ENCODE measurements around the gene ZNF557.
"Not testable (repeated sequence)": the region's sequence is repeated elsewhere in the genome, so short reads cannot be mapped to it uniquely, and the experiment has no call there.

Gene ZNF557

DNA sequence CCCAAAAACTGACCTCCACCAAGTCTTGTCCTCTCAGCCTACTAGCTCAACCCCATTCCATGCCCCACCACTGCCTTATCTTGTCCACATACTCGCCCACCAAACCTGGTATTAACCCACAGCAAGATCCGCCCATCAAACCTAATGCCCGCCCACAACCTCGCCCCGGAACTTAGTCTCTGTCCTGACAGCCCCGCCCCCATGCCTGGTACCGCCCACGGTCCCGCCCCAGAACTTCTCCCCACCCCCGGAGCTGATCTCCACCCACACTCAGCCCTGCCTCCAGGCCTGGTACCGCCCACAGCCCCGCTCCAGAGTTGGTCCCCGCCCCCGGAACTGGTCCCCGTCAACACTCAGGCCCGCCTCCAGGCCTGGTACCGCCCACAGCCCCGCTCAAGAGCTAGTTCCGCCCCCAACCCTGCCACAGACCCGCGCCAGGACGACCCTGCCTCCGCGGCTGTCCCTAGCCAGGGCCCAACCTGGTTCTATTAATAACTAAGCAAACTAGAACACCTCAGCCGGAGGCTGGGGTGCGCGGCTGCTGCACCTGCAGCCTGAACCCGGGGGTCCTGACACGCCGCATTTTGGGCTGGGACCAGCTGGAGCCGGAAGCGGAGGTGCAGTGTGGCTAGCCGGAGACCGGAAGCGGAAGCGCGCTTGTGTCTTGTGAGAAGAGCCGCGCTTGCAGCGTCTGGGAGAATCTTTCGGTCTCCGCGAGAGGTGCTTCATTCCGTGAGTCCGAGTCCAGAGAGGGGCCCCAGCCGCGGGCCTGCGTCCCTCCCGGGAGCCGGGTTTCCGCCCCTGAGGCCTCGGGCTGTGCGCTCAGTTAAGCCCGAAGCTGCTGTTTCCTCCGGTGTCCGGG, at the start of gene ZNF557:
Gene ZNF557 (plus strand): TSS at position 662 of the 862 bp plus-strand sequence. CDS start 5,372 bp downstream, outside the sequence.
- in situ Hi-C loops (cut with MboI; ENCODE audit: low sequenced_read_pairs): no loop called here

- in situ Hi-C loops (cut with MboI; ENCODE audit: low sequenced_read_pairs): not testable (repeated sequence)
Observed at GRCh38 chr19:7021331-7021730, 48.2 kb upstream of the ZNF557 start, which contains the start of gene MBD3L2B. Gene MBD3L2B (minus strand): TSS chr19:7021431. CDS start chr19:7021397, 34 bp downstream.

DNA sequence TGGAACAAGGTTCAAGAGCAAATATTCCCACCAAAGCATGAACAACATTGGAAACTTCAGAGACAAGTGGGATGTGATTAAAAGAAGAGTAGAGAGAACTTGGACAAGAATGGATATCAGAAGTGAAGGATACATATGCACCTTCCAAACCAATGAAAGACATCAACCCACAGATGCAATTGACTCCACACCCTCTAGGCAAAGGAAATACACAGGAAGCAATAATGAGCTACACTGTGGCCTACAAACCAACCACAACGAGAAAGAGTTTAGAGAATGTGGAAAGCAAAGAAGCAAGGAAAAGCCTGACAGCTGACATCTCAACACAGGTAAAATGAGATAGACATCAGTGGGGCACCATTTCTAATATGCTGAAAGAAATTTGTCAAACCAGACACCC, 40.7 kb upstream of the ZNF557 start:
- in situ Hi-C loops (cut with MboI; ENCODE audit: low sequenced_read_pairs): not testable (repeated sequence)

GRCh38 chr19:7030278-7030677, 39.2 kb upstream of the ZNF557 start, which contains the start of gene MBD3L5:
Gene MBD3L5 (plus strand): TSS chr19:7030578. CDS start chr19:7030612, 34 bp downstream.
- in situ Hi-C loops (cut with MboI; ENCODE audit: low sequenced_read_pairs): not testable (repeated sequence)

GRCh38 chr19:7040079-7040478, 29.4 kb upstream of the ZNF557 start, which contains the start of gene MBD3L4:
Gene MBD3L4 (minus strand): TSS chr19:7040179. CDS start chr19:7040144, 35 bp downstream.
- in situ Hi-C loops (cut with MboI; ENCODE audit: low sequenced_read_pairs): not testable (repeated sequence)

DNA sequence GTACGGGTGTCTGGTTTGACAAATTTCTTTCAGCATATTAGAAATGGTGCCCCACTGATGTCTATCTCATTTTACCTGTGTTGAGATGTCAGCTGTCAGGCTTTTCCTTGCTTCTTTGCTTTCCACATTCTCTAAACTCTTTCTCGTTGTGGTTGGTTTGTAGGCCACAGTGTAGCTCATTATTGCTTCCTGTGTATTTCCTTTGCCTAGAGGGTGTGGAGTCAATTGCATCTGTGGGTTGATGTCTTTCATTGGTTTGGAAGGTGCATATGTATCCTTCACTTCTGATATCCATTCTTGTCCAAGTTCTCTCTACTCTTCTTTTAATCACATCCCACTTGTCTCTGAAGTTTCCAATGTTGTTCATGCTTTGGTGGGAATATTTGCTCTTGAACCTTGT, 27.9 kb upstream of the ZNF557 start:
- in situ Hi-C loops (cut with MboI; ENCODE audit: low sequenced_read_pairs): not testable (repeated sequence)

DNA sequence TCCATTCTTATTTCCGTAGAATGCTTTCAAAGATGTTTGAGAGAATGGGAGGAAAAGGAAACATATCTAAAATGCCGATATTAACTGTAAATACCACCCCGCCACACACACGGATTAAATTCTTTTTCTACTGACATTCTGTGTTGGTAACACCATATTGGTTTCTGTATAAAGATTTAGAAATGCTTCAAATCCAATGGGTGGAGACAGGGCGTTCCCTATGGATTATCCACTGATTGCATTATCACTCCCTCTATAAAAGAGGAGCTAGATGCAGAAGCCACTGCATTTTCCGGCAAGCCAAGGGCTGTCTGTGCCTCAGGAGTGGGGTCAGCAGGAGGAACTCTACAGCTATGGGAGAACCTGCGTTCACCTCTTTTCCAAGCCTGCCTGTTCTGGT, 20.5 kb upstream of the ZNF557 start, which contains the start of gene MBD3L2:
Gene MBD3L2 (plus strand): TSS at position 301 of the 400 bp plus-strand sequence. CDS start 53 bp downstream, at position 354.
- in situ Hi-C loops (cut with MboI; ENCODE audit: low sequenced_read_pairs): not testable (repeated sequence)

GRCh38 chr19:7051421-7051820, 18.1 kb upstream of the ZNF557 start:
- in situ Hi-C loops (cut with MboI; ENCODE audit: low sequenced_read_pairs): not testable (repeated sequence)

GRCh38 chr19:7052896-7053295, 16.6 kb upstream of the ZNF557 start:
- in situ Hi-C loops (cut with MboI; ENCODE audit: low sequenced_read_pairs): not testable (repeated sequence)

DNA sequence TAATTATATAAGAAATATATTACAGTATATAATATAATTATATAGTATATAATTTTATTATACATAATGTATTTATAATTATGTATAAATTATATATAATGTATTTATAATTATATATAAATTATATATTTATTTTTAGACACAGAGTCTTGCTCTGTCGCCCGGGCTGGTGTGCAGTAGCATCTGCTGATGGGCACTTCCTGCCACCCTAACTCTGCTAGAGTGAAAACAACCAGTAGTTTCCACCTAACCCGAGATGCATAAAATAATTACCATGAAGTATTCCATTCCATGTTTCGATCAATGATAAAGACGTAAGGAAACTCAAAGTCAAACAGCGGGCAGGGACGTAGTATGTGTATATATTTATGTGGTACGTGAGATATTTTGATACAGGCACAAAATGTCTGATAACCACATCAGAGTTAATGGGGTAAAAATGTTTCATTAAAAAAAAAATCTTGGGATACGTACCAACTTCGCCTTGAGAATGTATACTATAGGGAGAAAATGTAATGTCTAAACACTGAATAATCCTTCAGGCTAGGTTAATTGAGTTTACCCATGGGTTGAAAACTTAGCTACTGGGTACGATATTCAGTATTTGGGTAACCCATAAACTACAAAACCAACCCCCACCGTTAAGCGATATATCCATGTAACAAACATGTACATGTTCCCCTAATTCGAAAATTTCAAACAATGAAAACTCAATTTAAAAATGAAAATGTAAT, 14.7 kb upstream of the ZNF557 start:
- in situ Hi-C loops (cut with MboI; ENCODE audit: low sequenced_read_pairs): not testable (repeated sequence)

DNA sequence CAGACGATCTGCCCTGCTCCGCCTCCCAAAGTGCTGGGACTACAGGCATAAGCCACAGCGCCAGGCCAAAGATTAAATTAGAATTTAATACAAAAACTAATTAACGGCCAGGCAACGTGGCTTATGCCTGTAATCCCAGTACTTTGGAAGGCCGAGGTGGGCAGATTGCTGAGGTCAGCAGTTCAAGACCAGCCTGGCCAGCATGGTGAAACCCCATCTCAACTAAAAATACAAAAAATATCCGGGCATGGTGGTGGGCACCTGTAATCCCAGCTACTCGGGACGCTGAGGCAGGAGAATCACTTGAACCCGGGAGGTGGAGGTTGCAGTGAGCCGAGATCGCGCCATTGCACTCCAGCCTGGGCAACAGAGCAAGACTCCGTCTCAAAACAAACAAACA, 13.8 kb upstream of the ZNF557 start:
- in situ Hi-C loops (cut with MboI; ENCODE audit: low sequenced_read_pairs): not testable (repeated sequence)

DNA sequence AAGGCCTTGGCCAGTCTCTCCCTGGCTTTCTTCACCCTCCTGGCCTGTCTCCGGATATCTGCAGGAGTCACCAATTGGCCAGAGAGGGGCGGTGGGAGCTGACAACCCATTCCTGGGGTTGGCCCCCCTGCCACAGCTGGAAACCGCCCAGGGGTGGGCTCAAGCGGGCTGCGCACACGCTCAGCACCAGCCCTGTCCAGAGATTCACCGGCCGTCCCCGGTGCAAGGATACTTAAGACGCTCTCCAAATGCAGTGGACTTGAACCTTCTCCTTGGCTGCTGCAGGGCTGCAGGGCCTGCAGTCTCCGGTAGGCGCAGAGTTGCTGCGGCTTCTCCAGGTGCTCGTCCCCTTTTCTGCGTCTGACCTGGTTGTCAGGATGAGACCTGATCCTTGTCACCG, 13.1 kb upstream of the ZNF557 start:
- in situ Hi-C loops (cut with MboI; ENCODE audit: low sequenced_read_pairs): not testable (repeated sequence)

GRCh38 chr19:7058576-7058975, 10.9 kb upstream of the ZNF557 start, which contains the start of gene MBD3L3:
Gene MBD3L3 (minus strand): TSS chr19:7058676. CDS start chr19:7058605, 71 bp downstream.
- in situ Hi-C loops (cut with MboI; ENCODE audit: low sequenced_read_pairs): not testable (repeated sequence)

DNA sequence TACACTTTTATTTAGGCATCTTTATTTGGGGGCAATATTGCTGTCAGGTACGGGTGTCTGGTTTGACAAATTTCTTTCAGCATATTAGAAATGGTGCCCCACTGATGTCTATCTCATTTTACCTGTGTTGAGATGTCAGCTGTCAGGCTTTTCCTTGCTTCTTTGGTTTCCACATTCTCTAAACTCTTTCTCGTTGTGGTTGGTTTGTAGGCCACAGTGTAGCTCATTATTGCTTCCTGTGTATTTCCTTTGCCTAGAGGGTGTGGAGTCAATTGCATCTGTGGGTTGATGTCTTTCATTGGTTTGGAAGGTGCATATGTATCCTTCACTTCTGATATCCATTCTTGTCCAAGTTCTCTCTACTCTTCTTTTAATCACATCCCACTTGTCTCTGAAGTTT, 9.5 kb upstream of the ZNF557 start:
- in situ Hi-C loops (cut with MboI; ENCODE audit: low sequenced_read_pairs): not testable (repeated sequence)

- in situ Hi-C loops (cut with MboI; ENCODE audit: low sequenced_read_pairs): no loop called here
Observed at GRCh38 chr19:7063339-7063738, 6.2 kb upstream of the ZNF557 start.

DNA sequence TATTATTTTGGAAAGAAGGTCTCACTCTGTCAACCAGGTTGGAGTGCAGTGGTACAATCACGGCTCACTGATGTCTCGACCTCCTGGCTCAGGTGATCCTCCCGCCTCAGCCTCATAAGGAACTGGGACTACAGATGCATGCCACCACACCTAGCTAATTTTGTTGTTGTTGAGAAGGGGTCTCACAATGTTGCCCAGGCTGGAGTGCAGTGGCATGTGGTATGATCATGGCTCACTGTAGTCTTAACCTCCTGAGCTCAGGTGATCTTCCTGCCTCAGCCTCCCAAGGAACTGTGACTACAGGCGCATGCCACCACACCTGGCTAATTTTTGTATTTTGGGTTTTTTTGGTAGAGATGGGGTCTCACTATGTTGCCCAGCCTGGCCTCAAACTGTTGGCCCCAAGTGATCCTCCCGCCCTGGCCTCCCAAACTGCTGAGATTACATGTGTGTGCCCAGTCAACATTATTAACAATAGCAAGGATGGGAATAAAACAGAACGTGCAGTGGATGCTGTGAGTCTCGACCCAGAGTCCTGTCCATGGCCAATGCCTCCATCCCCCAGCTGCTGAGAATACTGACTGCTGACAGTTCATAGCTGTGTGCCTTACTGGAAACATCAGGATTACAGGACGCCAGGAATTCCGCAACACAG, 5.6 kb upstream of the ZNF557 start:
- in situ Hi-C loops (cut with MboI; ENCODE audit: low sequenced_read_pairs): no loop called here

DNA sequence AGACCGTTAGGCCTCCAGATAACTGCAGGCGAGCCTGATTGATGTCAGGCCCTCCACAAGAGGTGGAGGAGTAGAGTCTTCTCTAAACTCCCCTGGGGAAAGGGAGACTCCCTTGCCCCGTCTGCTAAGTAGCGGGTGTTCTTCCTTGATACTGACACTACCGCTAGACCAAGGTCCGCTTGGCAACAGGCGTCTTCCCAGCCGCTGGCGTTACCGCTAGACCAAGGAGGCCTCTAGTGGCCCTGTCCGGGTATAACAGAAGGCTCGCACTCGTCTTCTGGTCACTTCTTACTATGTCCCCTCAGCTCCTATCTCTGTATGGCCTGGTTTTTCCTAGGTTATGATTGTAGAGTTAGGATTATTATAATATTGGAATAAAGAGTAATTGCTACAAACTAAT, 2.4 kb upstream of the ZNF557 start:
- in situ Hi-C loops (cut with MboI; ENCODE audit: low sequenced_read_pairs): not testable (repeated sequence)

DNA sequence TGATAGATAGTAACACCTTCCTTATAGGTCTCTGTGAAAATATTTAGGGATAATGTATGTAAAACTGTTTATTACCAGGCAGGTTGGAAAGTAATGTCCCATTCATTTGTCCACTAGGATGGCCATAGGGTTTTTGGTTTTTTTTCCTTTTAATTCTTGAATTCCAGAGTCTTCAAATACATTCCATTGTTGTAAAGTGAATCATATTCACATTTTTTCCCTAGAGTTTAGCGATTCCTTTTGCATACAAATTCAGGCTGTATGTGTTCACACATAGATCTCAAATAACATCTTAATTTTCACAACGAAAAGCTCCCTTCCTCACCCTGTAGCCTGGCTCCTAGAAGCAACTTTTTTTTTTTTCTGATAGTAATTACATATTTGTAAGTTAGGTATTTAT, 1.8 kb upstream of the ZNF557 start:
- in situ Hi-C loops (cut with MboI; ENCODE audit: low sequenced_read_pairs): no loop called here

- in situ Hi-C loops (cut with MboI; ENCODE audit: low sequenced_read_pairs): no loop called here
Observed at GRCh38 chr19:7068599-7068998, 904 bp upstream of the ZNF557 start.

DNA sequence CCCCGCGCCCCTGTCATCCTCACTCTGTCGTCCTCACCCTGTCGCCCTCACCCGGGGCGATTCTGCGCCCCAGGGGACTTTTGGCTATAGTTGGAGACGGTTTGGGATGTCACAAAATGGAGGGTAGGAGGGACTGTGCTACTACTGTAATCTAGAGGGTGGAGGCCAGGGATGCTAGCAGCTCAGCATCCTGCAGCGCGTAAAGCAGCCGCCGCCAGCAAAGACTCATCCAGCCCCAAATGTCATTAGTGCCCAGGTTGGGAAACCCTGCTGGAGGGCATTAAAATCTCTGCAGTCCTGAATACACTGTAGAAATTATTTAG, 362 bp downstream of the ZNF557 start:
- in situ Hi-C loops (cut with MboI; ENCODE audit: low sequenced_read_pairs): no loop called here

GRCh38 chr19:7072541-7072940, 3.0 kb downstream of the ZNF557 start:
- in situ Hi-C loops (cut with MboI; ENCODE audit: low sequenced_read_pairs): no loop called here

Measured in hTERT RPE-1 (cell line).